ENCODE data around the gene TSEN2.
"Not testable (repeated sequence)": the region's sequence is repeated elsewhere in the genome, so short reads cannot be mapped to it uniquely, and the experiment has no call there.

GRCh38 chr3:12457380-12457779 lies 26.9 kb upstream of the TSEN2 start:
- not testable (repeated sequence) for TF ChIP-seq CTCF (conservative IDR thresholded peaks at IDR 0.05); EZH2 (IDR thresholded peaks at IDR 0.05; ENCODE audit: low read depth)
